Activated T-cell treated with anti-CD3 and anti-CD28 coated beads, Interleukin-2, amount 50 U/mL, for 72 hours (primary cell): Measurements from ENCODE around the gene NHERF2. TPM values are rescaled to one million over a fixed set of nuclear protein-coding genes. Genes with fewer than 3 reads are reported as not detected.

Source experiments
- ATAC-seq, 2 donors: fragments of 150-1000 bp; cut with Tn5 transposase; replicated peaks in 1 of 2; 2 replicates each; pipeline ENCODE4 v1.10.0; 2021; ENCODE audit warnings: moderate library complexity in 2 of 2, mild to moderate bottlenecking in 1 of 2
- DNase-seq, 2 donors: peaks; one replicate each; pipeline ENCODE4 v3.0.0; 2021 to 2022; ENCODE audit warnings: mixed read lengths in 1 of 2
- H3K27ac Mint-ChIP-seq: one replicate; pipeline ENCODE4 v1.8.0; 2022; ENCODE audit warnings: mild to moderate bottlenecking, moderate library complexity, mixed read lengths
- H3K27me3 Mint-ChIP-seq: one replicate; pipeline ENCODE4 v1.8.0; 2022; ENCODE audit warnings: low read depth, mixed read lengths
- H3K36me3 Mint-ChIP-seq, 2 donors: one replicate each; pipeline ENCODE4 v1.8.0; 2022; ENCODE audit warnings: mixed read lengths in 2 of 2, mild to moderate bottlenecking in 1 of 2; ENCODE audit not compliant: insufficient read depth in 2 of 2
- H3K4me1 Mint-ChIP-seq: one replicate; pipeline ENCODE4 v1.8.0; 2022; ENCODE audit warnings: low read depth, mixed read lengths
- H3K4me3 Mint-ChIP-seq, 2 donors: one replicate each; pipeline ENCODE4 v1.8.0; 2022; ENCODE audit warnings: mild to moderate bottlenecking in 2 of 2, mixed read lengths in 2 of 2, moderate library complexity in 2 of 2
- H3K9me3 Mint-ChIP-seq, 2 donors: one replicate each; pipeline ENCODE4 v1.8.0; 2022; ENCODE audit warnings: mixed read lengths in 2 of 2
- total RNA-seq, 2 donors: library from RNA; stranded (reverse); gene quantifications; one replicate each; pipeline ENCODE4 v1.2.3, GENCODE V29; 2022

NHERF2 gene
- total RNA-seq, 2 donors from 2014 or later: 2.2 to 3.0 TPM

- ATAC-seq: no peak
- H3K9me3 Mint-ChIP-seq: no peaks in the 10 kb centered on the region
These were observed 11.9 kb downstream of the NHERF2 start for GRCh38 chr16:2038382-2039231.

GRCh38 chr16:2039274-2040031 is 12.8 kb downstream of the NHERF2 start:
- no peak for ATAC-seq

More at GRCh38 chr16:2038382-2039231, 11.9 kb downstream of the NHERF2 start:
- Mint-ChIP-seq H3K4me1 (no peaks in the 10 kb centered on the region), H3K36me3 (no peaks in the 10 kb centered on the region), H3K27me3 (no peaks in the 10 kb centered on the region), H3K4me3 (no peak overlapping the region), H3K27ac (no peak overlapping the region)
- DNase-seq: no peak

GRCh38 chr16:2040041-2040786 is 13.5 kb downstream of the NHERF2 start:
- no peaks in the 10 kb centered on the region for H3K4me1 Mint-ChIP-seq
- H3K4me3 Mint-ChIP-seq: no peak overlapping the region
- H3K9me3 Mint-ChIP-seq: no peaks in the 10 kb centered on the region
- no peaks in the 10 kb centered on the region for H3K27me3 Mint-ChIP-seq
- no peaks in the 10 kb centered on the region for H3K36me3 Mint-ChIP-seq
- ATAC-seq (no peak), DNase-seq (no peak)
- H3K27ac Mint-ChIP-seq: no peak overlapping the region

More at GRCh38 chr16:2039274-2040031, 12.8 kb downstream of the NHERF2 start:
- Mint-ChIP-seq H3K27ac (no peak overlapping the region), H3K9me3 (no peaks in the 10 kb centered on the region), H3K27me3 (no peaks in the 10 kb centered on the region), H3K36me3 (no peaks in the 10 kb centered on the region), H3K4me3 (no peak overlapping the region), H3K4me1 (no peaks in the 10 kb centered on the region)
- no peak for DNase-seq

GRCh38 chr16:2040787-2041522 is 14.3 kb downstream of the NHERF2 start:
- Mint-ChIP-seq H3K4me1 (no peaks in the 10 kb centered on the region), H3K36me3 (no peaks in the 10 kb centered on the region), H3K27me3 (no peaks in the 10 kb centered on the region), H3K9me3 (no peaks in the 10 kb centered on the region), H3K4me3 (no peak overlapping the region), H3K27ac (no peak overlapping the region)
- DNase-seq: no peak
- ATAC-seq: no peak

- Mint-ChIP-seq H3K27me3 (no peaks in the 10 kb centered on the region), H3K9me3 (no peaks in the 10 kb centered on the region), H3K36me3 (no peaks in the 10 kb centered on the region), H3K4me3 (no peak overlapping the region), H3K4me1 (peaks cover 7% of the 10 kb centered on the region), H3K27ac (no peak overlapping the region)
- ATAC-seq (no peak), DNase-seq (no peak)
These were observed 15.7 kb downstream of the NHERF2 start for GRCh38 chr16:2042171-2042985.

GRCh38 chr16:2042986-2043666 is 16.4 kb downstream of the NHERF2 start:
- Mint-ChIP-seq H3K27me3 (no peaks in the 10 kb centered on the region), H3K4me1 (peaks cover 7% of the 10 kb centered on the region), H3K36me3 (no peaks in the 10 kb centered on the region), H3K27ac (no peak overlapping the region), H3K9me3 (no peaks in the 10 kb centered on the region), H3K4me3 (no peak overlapping the region)
- ATAC-seq (no peak), DNase-seq (no peak)

GRCh38 chr16:2043667-2044451 is 17.2 kb downstream of the NHERF2 start:
- no peak for ATAC-seq
- H3K9me3 Mint-ChIP-seq: no peaks in the 10 kb centered on the region
- no peak overlapping the region for H3K27ac Mint-ChIP-seq
- no peak for DNase-seq
- no peaks in the 10 kb centered on the region for H3K36me3 Mint-ChIP-seq
- no peak overlapping the region for H3K4me3 Mint-ChIP-seq
- H3K4me1 Mint-ChIP-seq: peaks cover 14% of the 10 kb centered on the region
- no peaks in the 10 kb centered on the region for H3K27me3 Mint-ChIP-seq

- no peak for ATAC-seq
These were observed 17.8 kb downstream of the NHERF2 start for GRCh38 chr16:2044541-2044940.

GRCh38 chr16:2045965-2046892 is 19.5 kb downstream of the NHERF2 start:
- Mint-ChIP-seq H3K27me3 (no peaks in the 10 kb centered on the region), H3K4me1 (peaks cover 18% of the 10 kb centered on the region), H3K9me3 (no peaks in the 10 kb centered on the region), H3K4me3 (peak overlapping the region; percentile 91 to 92), H3K36me3 (peaks cover 0 to under 1% of the 10 kb centered on the region in 2 donors), H3K27ac (no peak overlapping the region)
- ATAC-seq (no peak), DNase-seq (no peak)

More at GRCh38 chr16:2044541-2044940, 17.8 kb downstream of the NHERF2 start:
- Mint-ChIP-seq H3K4me3 (no peak overlapping the region), H3K4me1 (peaks cover 18% of the 10 kb centered on the region), H3K9me3 (no peaks in the 10 kb centered on the region), H3K36me3 (no peaks in the 10 kb centered on the region), H3K27me3 (no peaks in the 10 kb centered on the region), H3K27ac (no peak overlapping the region)
- DNase-seq: no peak

- DNase-seq: no peak
- H3K4me1 Mint-ChIP-seq: peaks cover 18% of the 10 kb centered on the region
- no peak overlapping the region for H3K27ac Mint-ChIP-seq
- peaks cover 0 to 1% of the 10 kb centered on the region in 2 donors for H3K36me3 Mint-ChIP-seq
- peak overlapping the region; percentile 91 to 92 for H3K4me3 Mint-ChIP-seq
- ATAC-seq: no peak
- H3K27me3 Mint-ChIP-seq: no peaks in the 10 kb centered on the region
- H3K9me3 Mint-ChIP-seq: no peaks in the 10 kb centered on the region
These were observed 20.2 kb downstream of the NHERF2 start for GRCh38 chr16:2046893-2047329.
